Measurements from ENCODE around the gene ZFHX3. TPM values are rescaled to one million over a fixed set of nuclear protein-coding genes. Genes with fewer than 3 reads are reported as not detected.

ZFHX3 gene
- total RNA-seq, 1 experiment from 2014 or later, result 1.5 TPM

- Histone ChIP-seq H2BK5ac (ENCODE audit: insufficient read length, low read length) (no peak overlapping the region), H4K8ac (replicated peaks; ENCODE audit: insufficient read length, low read depth, low read length) (no peak overlapping the region), H3K27me3 (ENCODE audit: insufficient read depth, low read length) (no peaks in the 10 kb centered on the region), H2BK12ac (ENCODE audit: insufficient read length, low read depth, low read length) (no peak overlapping the region), H2AK5ac (ENCODE audit: insufficient read length, low read length) (no peak overlapping the region), H3K9me3 (ENCODE audit: control insufficient read depth, low read depth, low read length) (no peaks in the 10 kb centered on the region), H4K91ac (ENCODE audit: insufficient read length, low read depth, low read length) (no peak overlapping the region), H4K20me1 (ENCODE audit: control insufficient read depth, insufficient read depth, insufficient read length) (peaks cover 2% of the 10 kb centered on the region), H2BK120ac (ENCODE audit: low read depth, low read length, poor library complexity, severe bottlenecking) (no peak overlapping the region), H3K9ac (ENCODE audit: extremely low read depth, insufficient read length, low read length) (no peak overlapping the region), H2BK20ac (ENCODE audit: low read depth, low read length, poor library complexity, severe bottlenecking) (no peak overlapping the region), H3K79me1 (ENCODE audit: insufficient read depth, low read depth, low read length, poor library complexity, severe bottlenecking) (no peaks in the 10 kb centered on the region), H3K4ac (ENCODE audit: low read depth, low read length) (no peak overlapping the region), H3K4me2 (ENCODE audit: insufficient read depth, insufficient read length, low read length) (no peak overlapping the region), H2AFZ (ENCODE audit: low read length) (no peak overlapping the region), H3T11ph (ENCODE audit: low read length) (no peak overlapping the region), H3K23me2 (ENCODE audit: insufficient read length, low read depth, low read length, poor library complexity, severe bottlenecking) (no peaks in the 10 kb centered on the region), H3K14ac (ENCODE audit: insufficient read depth, low read length) (no peak overlapping the region), H2BK15ac (ENCODE audit: low read depth, low read length) (no peak overlapping the region), H3K79me2 (ENCODE audit: insufficient read depth, low read length) (no peaks in the 10 kb centered on the region), H3K23ac (ENCODE audit: insufficient read length, low read depth, low read length) (no peak overlapping the region), H3K18ac (ENCODE audit: insufficient read length, low read depth, low read length) (no peak overlapping the region), H3K4me1 (ENCODE audit: insufficient read depth, low read length) (no peaks in the 10 kb centered on the region; the same call in 1 of the 2 replicates), H4K5ac (ENCODE audit: insufficient read length, low read depth, low read length) (no peak overlapping the region), H3K27ac (ENCODE audit: insufficient read length, low read depth, low read length) (no peak overlapping the region), H3K56ac (ENCODE audit: insufficient read length, low read depth, low read length) (no peak overlapping the region)
- peaks cover 2% of the 10 kb centered on the region; the same call in 1 of the 2 replicates for H3K27me3 Mint-ChIP-seq (ENCODE audit: low read depth)
- peak; percentile 72 for TF ChIP-seq CTCF (conservative IDR thresholded peaks at IDR 0.05)
- peaks cover 14 to 22% of the 10 kb centered on the region in 2 experiments for H3K4me1 Mint-ChIP-seq
- DNase-seq, result peak; percentile 74
- no peaks in the 10 kb centered on the region for H3K9me3 Mint-ChIP-seq
- H3K4me3 Mint-ChIP-seq, result no peak overlapping the region
- no peaks in the 10 kb centered on the region for H3K36me3 Mint-ChIP-seq (ENCODE audit: insufficient read depth in 1 of 3, low read depth in 3 of 3)
- peak overlapping the region in 2 of 3 experiments; percentile 13 to 48; a peak in 2 of 7 replicates for H3K27ac Mint-ChIP-seq
- no CpG with 5 or more reads among the region's 11 CpGs for WGBS (ENCODE audit: extremely low coverage, insufficient read length, low lambda C conversion rate)
Observed at GRCh38 chr16:72847187-72848027, 200.5 kb downstream of the ZFHX3 start.

Data from H9 (cell line).